GM18526 (cell line): ENCODE measurements around the gene DRAXIN.

ENCODE experiments used
- POLR2A ChIP-seq: IDR thresholded peaks from 3 replicates; pipeline ENCODE4 v1.6.1; 2011; ENCODE audit not compliant: insufficient read length; ENCODE audit errors: extremely low read depth

Gene DRAXIN

GRCh38 chr1:11749203-11749689 is 57.7 kb downstream of the DRAXIN start:
- no peak for TF ChIP-seq POLR2A

GRCh38 chr1:11749996-11750395 is 58.5 kb downstream of the DRAXIN start:
- TF ChIP-seq POLR2A: no peak

- no peak for TF ChIP-seq POLR2A
Measured at GRCh38 chr1:11751087-11751486, 59.6 kb downstream of the DRAXIN start.

- no peak for TF ChIP-seq POLR2A
Measured at GRCh38 chr1:11752359-11753088, 61.0 kb downstream of the DRAXIN start.

GRCh38 chr1:11753555-11754208 is 62.2 kb downstream of the DRAXIN start:
- TF ChIP-seq POLR2A: no peak

- TF ChIP-seq POLR2A: no peak
Measured at GRCh38 chr1:11757047-11757446, 65.5 kb downstream of the DRAXIN start.

GRCh38 chr1:11759791-11760190 is 68.3 kb downstream of the DRAXIN start:
- TF ChIP-seq POLR2A: no peak

GRCh38 chr1:11761285-11761684 is 69.8 kb downstream of the DRAXIN start:
- no peak for TF ChIP-seq POLR2A

GRCh38 chr1:11761988-11762406 is 70.5 kb downstream of the DRAXIN start, which contains the start of gene C1orf167:
Gene C1orf167, plus strand, starts transcription at chr1:11762193. Its CDS starts 2,208 bp downstream, at chr1:11764401.
- no peak for TF ChIP-seq POLR2A

GRCh38 chr1:11764115-11764514 is 72.6 kb downstream of the DRAXIN start:
- TF ChIP-seq POLR2A: no peak

- no peak for TF ChIP-seq POLR2A
Measured at GRCh38 chr1:11764519-11764918, 73.0 kb downstream of the DRAXIN start.

- TF ChIP-seq POLR2A: no peak
Measured at GRCh38 chr1:11765661-11766428, 74.3 kb downstream of the DRAXIN start.

- TF ChIP-seq POLR2A: no peak
Measured at GRCh38 chr1:11766429-11766776, 74.9 kb downstream of the DRAXIN start.

GRCh38 chr1:11767922-11768704 is 76.6 kb downstream of the DRAXIN start:
- no peak for TF ChIP-seq POLR2A

GRCh38 chr1:11768821-11769220 is 77.3 kb downstream of the DRAXIN start:
- no peak for TF ChIP-seq POLR2A

- TF ChIP-seq POLR2A: no peak
Measured at GRCh38 chr1:11769274-11769673, 77.8 kb downstream of the DRAXIN start.

GRCh38 chr1:11770011-11770410 is 78.5 kb downstream of the DRAXIN start:
- no peak for TF ChIP-seq POLR2A
